Kidney epithelial cell (primary cell): Measurements from ENCODE around the gene FCMR. TPM values are rescaled to one million over a fixed set of nuclear protein-coding genes. Genes with fewer than 3 reads are reported as not detected.

Source experiments
- DNase-seq: peaks from one replicate; pipeline ENCODE4 v3.0.0-alpha.2; 2010; ENCODE audit warnings: low read depth
- H3K27me3 ChIP-seq: 2 replicates; pipeline ENCODE4 v1.6.0; 2011; ENCODE audit warnings: low read length; ENCODE audit not compliant: control insufficient read depth, insufficient read depth
- H3K36me3 ChIP-seq: 2 replicates; pipeline ENCODE4 v1.5.1; 2011; ENCODE audit warnings: low read length; ENCODE audit not compliant: control insufficient read depth, insufficient read depth
- H3K4me3 ChIP-seq: 2 replicates; pipeline ENCODE4 v1.5.1; 2011; ENCODE audit warnings: low read depth, mild to moderate bottlenecking, control low read depth, low read length
- total RNA-seq: library from RNA; depleted of rRNA; stranded (reverse); fragments of >200 nt; gene quantifications from 2 replicates; pipeline ENCODE4 v1.2.3, GENCODE V29; 2015
- TF ChIP-seq, protein P1 (sequence below): IDR thresholded peaks from 2 replicates; pipeline ENCODE4 v1.5.1; 2011; ENCODE audit warnings: mild to moderate bottlenecking, moderate library complexity, low read length, control low read depth, inconsistent platforms; ENCODE audit not compliant: insufficient read depth, poor library complexity, severe bottlenecking

The FCMR gene
- total RNA-seq, 1 donor from 2014 or later: 0.71 TPM

DNA sequence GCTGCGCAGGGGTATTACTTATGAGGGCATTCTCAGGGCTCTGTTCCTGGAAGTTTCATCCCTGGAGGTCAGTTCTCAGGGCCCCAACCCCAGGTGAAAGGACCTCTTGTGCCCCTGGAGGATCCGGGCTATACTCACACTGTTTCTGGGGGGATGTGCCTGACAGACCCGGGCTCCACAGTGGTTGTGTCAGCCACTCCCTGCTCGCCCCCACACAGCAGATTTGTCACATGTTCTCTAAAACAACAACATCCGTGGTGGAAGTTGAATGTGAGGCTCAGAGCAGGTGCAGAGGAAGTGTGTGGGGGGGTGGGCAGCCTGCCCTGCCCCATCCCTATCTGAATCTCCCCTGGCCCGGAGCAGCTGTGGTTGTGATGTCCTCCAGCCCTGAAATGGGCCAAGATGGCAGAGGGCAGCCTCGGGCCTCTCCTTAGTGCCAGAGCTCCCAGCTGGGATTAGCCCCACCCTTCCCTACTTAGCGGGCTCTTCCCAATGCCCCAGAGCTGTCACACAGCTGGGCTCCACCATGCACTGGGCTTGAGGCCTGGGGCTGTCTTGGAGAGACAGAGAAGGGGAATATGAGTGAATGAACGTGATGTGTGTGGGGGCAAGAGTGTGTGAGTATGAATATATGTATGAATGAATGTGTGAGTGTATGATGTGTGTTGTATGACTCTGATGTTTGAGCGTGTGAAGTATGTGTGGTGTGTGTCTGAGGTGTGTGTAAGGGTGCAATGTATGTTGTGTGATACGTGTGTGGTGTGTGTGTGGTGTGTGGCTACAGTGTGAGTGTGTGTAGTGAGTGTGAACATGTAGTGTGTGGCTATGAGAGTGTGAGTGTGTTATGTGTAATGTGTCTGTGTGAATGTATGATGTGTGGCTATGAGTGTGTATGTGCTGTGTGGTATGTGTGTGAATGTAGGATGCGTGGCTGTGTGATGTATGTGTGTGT lies 1.5 kb upstream of the FCMR start:
- DNase-seq: no peak
- Histone ChIP-seq H3K27me3 (no peaks in the 10 kb centered on the region), H3K36me3 (no peaks in the 10 kb centered on the region), H3K4me3 (no peak overlapping the region)
- TF ChIP-seq, protein P1, sequence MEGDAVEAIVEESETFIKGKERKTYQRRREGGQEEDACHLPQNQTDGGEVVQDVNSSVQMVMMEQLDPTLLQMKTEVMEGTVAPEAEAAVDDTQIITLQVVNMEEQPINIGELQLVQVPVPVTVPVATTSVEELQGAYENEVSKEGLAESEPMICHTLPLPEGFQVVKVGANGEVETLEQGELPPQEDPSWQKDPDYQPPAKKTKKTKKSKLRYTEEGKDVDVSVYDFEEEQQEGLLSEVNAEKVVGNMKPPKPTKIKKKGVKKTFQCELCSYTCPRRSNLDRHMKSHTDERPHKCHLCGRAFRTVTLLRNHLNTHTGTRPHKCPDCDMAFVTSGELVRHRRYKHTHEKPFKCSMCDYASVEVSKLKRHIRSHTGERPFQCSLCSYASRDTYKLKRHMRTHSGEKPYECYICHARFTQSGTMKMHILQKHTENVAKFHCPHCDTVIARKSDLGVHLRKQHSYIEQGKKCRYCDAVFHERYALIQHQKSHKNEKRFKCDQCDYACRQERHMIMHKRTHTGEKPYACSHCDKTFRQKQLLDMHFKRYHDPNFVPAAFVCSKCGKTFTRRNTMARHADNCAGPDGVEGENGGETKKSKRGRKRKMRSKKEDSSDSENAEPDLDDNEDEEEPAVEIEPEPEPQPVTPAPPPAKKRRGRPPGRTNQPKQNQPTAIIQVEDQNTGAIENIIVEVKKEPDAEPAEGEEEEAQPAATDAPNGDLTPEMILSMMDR: no peak

DNA sequence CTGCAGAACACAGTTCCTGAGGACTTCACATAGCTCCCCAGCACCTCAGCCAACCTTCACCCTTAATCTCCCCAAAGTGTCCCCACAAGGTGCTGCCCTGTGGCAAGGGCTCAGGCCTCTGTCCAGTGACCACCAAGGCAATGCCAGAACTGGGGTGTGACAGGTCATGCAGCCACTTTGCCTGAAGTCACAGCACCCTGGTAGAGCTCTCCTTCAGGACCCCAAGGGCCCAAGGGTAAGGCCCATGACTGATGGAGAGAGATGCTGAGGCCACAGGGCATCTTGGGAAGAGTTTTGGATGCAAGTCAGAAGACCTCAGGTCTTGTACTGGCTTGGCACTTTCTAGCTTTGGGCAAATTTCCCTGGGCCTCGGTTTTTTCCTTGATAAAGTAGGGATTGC lies 783 bp upstream of the FCMR start:
- no peak for DNase-seq
- TF ChIP-seq, protein P1: no peak
- Histone ChIP-seq H3K36me3 (no peaks in the 10 kb centered on the region), H3K4me3 (no peak overlapping the region), H3K27me3 (no peaks in the 10 kb centered on the region)

DNA sequence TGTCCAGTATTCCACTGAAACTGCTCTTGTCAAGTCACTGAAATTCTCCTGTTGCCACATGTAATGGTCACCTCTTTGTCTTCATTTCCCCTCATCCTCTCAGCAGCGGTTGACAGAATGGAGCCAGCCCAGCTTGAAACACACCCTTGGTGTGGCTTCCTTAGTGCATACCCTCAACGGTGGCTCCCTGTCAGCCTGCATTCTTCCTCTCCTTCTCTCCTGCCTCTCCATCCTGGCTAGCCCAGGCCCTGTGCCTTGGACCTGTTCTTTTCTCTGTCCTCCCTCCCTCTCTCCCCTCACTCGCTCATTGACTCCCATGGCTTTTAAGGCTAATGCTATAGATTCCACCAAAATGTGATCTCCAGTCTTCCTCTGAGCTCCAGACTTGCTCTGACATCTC lies 3.7 kb downstream of the FCMR start:
- H3K27me3 ChIP-seq: no peaks in the 10 kb centered on the region
- TF ChIP-seq, protein P1: no peak
- DNase-seq: no peak
- H3K4me3 ChIP-seq: no peak overlapping the region
- H3K36me3 ChIP-seq: no peaks in the 10 kb centered on the region

DNA sequence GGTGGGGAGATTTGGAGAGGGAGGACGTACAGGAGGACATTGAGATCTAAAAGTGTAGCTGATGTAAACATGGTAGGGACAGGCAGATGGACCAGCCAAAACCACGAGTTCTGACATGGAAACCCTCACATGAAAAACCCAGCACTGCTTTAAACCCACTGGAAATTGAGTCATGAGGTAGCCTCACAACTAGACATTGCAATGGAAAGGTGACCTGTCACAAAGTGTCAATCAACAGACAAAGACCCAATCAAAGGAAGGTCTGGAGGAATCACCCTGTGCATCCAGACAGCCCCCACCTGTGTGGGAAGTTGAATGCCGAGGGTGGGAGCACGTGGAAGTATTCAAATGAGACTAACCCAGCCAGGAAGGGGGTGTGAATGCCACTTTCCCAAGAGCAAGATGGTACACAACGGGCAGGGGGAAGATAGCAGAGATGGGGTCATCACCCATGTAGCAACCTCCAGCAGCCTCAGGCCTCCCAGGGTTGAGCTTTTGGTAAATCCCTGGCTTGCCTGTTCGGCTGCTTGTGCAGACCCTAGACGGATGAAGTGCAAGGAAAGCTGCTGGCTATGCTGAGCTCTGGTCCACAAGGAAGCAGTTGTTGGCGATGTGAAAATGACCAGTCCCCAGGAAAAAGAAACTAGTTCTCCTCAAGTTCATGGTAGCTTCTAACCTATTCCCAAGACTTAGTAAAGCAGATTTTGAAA lies 5.6 kb downstream of the FCMR start:
- H3K4me3 ChIP-seq: no peak overlapping the region
- no peaks in the 10 kb centered on the region for H3K36me3 ChIP-seq
- H3K27me3 ChIP-seq: no peaks in the 10 kb centered on the region
- no peak for DNase-seq
- TF ChIP-seq, protein P1: no peak

DNA sequence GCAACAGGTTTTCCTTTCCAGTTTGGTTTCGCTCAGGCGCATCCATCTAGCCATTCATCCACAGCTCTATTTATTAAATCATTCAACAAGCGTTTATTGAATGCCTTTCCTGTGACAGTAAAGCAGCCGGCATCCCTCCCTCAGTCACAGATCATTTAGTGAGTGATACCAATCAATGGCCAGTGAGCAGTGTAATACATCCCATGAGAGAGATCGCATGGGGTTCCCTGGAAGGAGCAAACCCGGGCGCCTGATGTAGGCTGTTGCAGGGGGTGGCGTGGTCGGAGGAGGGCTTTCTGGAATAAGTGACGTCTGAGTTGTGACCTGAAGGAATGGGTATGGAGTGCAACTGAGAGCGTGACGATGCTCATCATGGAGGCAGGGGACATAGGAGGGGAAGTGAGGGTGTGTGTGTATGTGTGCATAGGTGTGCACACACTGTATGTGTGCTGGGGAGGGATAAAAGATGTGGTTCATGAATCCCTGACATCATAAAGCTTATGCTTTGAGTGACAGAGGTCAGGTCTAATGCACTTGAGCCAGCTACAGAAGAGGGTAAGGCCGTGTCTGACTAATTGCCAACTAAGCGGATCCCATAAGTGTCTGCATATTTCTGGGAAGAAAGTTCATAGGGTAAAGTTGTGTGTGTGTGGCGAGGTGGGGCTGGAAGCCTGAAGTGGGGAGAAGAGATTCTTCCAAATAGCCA lies 6.6 kb downstream of the FCMR start:
- TF ChIP-seq, protein P1: no peak

More for the DNA sequence above, 6.6 kb downstream of the FCMR start:
- DNase-seq: no peak
- no peaks in the 10 kb centered on the region for H3K36me3 ChIP-seq
- no peak overlapping the region for H3K4me3 ChIP-seq
- no peaks in the 10 kb centered on the region for H3K27me3 ChIP-seq
